Effector memory CD8-positive, alpha-beta T cell (primary cell): ENCODE data around the gene TBCC.
"Not testable (repeated sequence)": the region's sequence is repeated elsewhere in the genome, so short reads cannot be mapped to it uniquely, and the experiment has no call there.

Experiments used
- ATAC-seq: fragments of 150-1000 bp; cut with Tn5 transposase; replicated peaks from 2 replicates; pipeline ENCODE4 v1.10.0; 2021; ENCODE audit warnings: mild to moderate bottlenecking, moderate library complexity
- DNase-seq, 3 experiments: peaks; one replicate each; pipeline ENCODE4 v3.0.0; 2021
- H3K27ac Mint-ChIP-seq, 2 donors: one replicate each; pipeline ENCODE4 v1.8.0; 2022; ENCODE audit warnings: mild to moderate bottlenecking in 2 of 2, mixed read lengths in 2 of 2, moderate library complexity in 2 of 2
- H3K27me3 Mint-ChIP-seq, 2 donors: one replicate each; pipeline ENCODE4 v1.8.0; 2022; ENCODE audit warnings: mixed read lengths in 2 of 2
- H3K36me3 Mint-ChIP-seq: one replicate; pipeline ENCODE4 v1.8.0; 2022; ENCODE audit warnings: mild to moderate bottlenecking, moderate library complexity, mixed read lengths; ENCODE audit not compliant: insufficient read depth
- H3K4me1 Mint-ChIP-seq, 2 donors: one replicate each; pipeline ENCODE4 v1.8.0; 2022; ENCODE audit warnings: low read depth in 2 of 2, mixed read lengths in 2 of 2
- H3K4me3 Mint-ChIP-seq, 2 donors: one replicate each; pipeline ENCODE4 v1.8.0; 2022; ENCODE audit warnings: mild to moderate bottlenecking in 2 of 2, mixed read lengths in 2 of 2, moderate library complexity in 2 of 2
- H3K9me3 Mint-ChIP-seq, 2 donors: one replicate each; pipeline ENCODE4 v1.8.0; 2022; ENCODE audit warnings: mixed read lengths in 2 of 2

The TBCC gene

DNA sequence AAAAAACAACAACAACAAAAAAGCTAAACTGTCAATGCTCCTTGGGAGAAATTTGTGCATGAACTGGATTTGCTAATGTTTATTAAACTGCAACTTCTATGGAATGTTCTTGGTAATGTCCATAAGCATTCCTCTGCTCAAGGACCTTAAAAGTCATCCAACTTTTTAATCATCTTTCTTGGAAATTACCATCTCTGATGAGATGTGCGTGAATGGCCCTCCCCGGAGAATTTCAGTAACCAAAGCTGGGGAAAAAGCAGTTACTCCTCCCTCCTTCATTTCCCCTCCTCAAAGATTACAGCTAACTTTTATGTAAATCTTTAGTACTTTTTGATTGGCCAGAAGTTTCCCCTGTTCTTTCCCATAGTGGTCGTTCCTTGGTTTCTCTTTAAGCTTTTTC is 5.2 kb downstream of the TBCC start:
- no peak overlapping the region for H3K4me3 Mint-ChIP-seq
- no peaks in the 10 kb centered on the region for H3K9me3 Mint-ChIP-seq
- no peak overlapping the region for H3K27ac Mint-ChIP-seq
- no peak for DNase-seq
- peaks cover 17% of the 10 kb centered on the region for H3K36me3 Mint-ChIP-seq
- ATAC-seq: no peak
- no peaks in the 10 kb centered on the region for H3K27me3 Mint-ChIP-seq
- peaks cover 1 to 4% of the 10 kb centered on the region in 2 donors for H3K4me1 Mint-ChIP-seq

DNA sequence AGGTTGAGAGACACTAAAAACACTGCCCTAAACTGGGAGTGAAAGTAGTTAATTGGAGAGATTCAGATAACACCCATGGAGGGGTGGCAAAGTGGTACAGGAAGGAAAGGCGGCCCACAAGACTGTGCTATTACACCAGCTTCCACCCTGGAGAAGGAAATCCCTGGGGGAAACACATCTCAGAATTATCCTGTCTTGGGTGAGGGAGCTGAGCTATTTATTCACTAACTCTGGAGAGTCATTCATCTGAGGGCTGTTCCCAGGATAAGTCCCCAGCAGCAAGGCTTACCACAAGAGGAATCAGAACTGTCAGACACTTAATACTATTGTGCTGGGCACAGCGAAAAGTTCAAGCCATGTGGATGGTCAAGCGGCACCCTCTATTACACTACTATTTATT is 9.9 kb downstream of the TBCC start:
- ATAC-seq: no peak
- Mint-ChIP-seq H3K27me3 (no peaks in the 10 kb centered on the region), H3K27ac (peak overlapping the region in 1 of 2 donors; percentile 84), H3K9me3 (no peaks in the 10 kb centered on the region), H3K4me3 (no peak overlapping the region), H3K36me3 (no peaks in the 10 kb centered on the region), H3K4me1 (no peaks in the 10 kb centered on the region)
- no peak for DNase-seq

DNA sequence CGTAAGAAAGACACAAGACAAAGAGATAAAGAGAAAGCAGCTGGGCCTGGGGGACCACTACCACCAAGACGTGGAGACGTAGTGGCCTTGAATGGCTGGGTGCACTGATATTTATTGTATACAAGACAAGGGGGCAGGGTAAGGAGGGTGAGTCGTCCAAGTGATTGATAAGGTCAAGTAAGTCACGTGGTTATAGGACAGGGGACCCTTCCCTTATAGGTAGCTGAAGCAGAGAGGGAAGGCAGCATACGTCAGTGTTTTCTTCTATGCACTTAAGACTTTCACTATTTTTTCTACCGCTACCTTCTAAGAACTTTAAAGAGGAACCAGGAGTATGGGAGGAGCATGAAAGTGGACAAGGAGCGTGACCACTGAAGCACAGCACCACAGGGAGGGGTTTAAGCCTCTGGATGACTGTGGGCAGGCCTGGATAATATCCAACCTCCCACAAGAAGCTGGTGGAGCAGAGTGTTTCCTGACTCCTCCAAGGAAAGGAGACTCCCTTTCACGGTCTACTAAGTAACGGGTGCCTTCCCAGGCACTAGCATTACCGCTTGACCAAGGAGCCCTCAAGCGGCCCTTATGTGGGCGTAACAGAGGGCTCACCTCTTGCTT is 11.9 kb downstream of the TBCC start:
- not testable (repeated sequence) for DNase-seq

DNA sequence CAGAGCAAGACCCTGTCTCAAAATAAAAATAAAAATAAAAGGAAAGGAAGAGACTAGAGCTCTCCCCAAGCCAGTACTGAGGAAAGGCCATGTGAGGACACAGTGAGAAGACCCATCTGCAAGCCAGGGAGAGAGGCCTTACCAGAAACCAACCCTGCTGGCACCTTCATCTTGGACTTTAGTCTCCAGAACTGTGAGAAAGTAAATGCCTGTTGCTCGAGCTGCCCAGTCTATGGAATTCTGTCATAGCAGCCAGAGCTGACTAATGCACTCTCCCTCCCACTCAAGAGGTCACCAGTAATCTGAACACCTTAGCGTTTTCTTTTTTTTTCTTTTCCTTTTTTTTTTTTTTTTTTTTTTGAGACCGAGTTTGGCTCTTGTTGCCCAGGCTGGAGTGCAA is 16.2 kb downstream of the TBCC start:
- DNase-seq: no peak
- Mint-ChIP-seq H3K36me3 (peaks cover 6% of the 10 kb centered on the region), H3K4me3 (no peak overlapping the region), H3K9me3 (no peaks in the 10 kb centered on the region), H3K27me3 (no peaks in the 10 kb centered on the region), H3K4me1 (peaks cover 18 to 19% of the 10 kb centered on the region in 2 donors), H3K27ac (no peak overlapping the region)
- no peak for ATAC-seq

More for the DNA sequence above, 11.9 kb downstream of the TBCC start:
- ATAC-seq, H3K4me3 Mint-ChIP-seq, H3K36me3 Mint-ChIP-seq, H3K4me1 Mint-ChIP-seq, H3K9me3 Mint-ChIP-seq, H3K27me3 Mint-ChIP-seq: not testable (repeated sequence)
- H3K27ac Mint-ChIP-seq: peak overlapping the region in 1 of 2 donors; percentile 46

DNA sequence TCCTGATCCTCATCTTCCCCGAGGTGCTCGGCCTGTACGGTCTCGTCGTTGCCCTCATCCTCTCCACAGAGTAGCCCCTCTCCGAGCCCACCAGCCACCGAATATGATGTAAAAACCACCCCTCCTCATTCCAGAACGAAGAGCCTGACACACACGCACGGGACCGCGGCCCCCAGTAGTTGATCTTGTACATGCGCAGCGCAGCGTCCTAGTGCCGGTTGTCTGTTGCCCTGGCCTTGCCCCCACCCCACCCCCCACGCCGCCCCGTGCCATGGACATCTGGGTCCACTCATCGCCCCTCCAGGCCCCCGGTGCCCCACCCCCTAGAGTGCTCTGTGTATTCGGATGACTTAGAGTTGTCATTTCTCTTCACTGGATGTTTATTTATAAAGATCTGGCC is 18.3 kb downstream of the TBCC start:
- Mint-ChIP-seq H3K4me3 (peak overlapping the region; percentile 78 to 79), H3K27me3 (no peaks in the 10 kb centered on the region), H3K4me1 (peaks cover 18 to 19% of the 10 kb centered on the region in 2 donors), H3K36me3 (peaks cover 6% of the 10 kb centered on the region), H3K9me3 (no peaks in the 10 kb centered on the region), H3K27ac (peak overlapping the region in 1 of 2 donors; percentile 82)
- DNase-seq (no peak), ATAC-seq (no peak)

DNA sequence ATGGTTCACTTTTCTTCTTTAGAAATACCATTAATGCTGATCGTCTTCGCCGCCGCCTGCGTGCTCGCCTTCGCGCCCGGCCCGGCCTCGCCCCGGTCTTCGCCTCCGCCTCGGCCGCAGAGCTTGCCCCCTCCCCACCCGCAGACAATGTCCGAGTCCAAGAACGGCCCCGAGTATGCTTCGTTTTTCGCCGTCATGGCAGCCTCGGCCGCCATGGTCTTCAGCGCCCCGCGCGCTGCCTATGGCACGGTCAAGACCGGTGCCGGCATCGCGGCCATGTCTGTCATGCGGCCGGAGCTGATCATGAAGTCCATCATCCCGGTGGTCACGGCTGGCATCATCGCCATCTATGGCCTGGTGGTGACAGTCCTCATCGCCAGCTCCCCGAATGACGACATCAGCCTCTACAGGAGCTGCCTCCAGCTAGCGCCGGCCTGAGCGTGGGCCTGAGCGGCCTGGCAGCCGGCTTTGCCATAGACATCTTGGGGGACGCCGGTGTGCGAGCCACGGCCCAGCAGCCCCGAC is 18.8 kb downstream of the TBCC start:
- H3K36me3 Mint-ChIP-seq: peaks cover 6% of the 10 kb centered on the region
- no peak for DNase-seq

DNA sequence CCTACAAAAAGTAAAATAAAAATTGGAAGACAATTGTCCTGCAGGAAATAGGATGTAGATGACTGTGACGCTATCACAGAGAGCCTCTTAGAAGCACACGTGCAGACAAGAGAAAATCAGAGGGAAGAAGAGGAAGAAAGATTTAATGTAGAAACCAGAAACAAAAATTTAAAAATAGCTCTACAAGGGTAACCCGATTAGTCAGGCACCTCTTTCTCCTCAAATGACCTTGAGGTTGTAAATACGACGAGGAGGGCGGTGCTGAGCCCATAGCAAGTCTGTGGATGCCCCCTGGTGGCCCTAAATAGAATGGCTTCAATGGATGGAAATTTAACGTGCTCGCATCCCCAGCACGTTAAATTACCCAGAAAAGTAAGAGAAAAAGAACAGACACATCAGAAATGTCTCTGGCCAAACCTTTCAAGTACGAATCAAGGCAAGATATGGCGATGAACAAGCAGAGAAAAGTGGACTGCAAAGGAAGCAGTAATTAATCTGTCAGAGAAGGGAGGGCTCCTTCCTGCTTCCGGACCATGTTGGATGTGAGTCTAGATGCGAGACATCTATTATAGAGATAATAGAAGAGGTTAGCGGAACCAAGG is 19.3 kb downstream of the TBCC start:
- ATAC-seq (peak; percentile 98), DNase-seq (peak; percentile 61 to 68 (median 65))
- Mint-ChIP-seq H3K36me3 (peaks cover 6% of the 10 kb centered on the region), H3K4me1 (peaks cover 18 to 19% of the 10 kb centered on the region in 2 donors), H3K27me3 (no peaks in the 10 kb centered on the region), H3K27ac (peak overlapping the region; percentile 82 to 89), H3K9me3 (no peaks in the 10 kb centered on the region), H3K4me3 (peak overlapping the region; percentile 78 to 79)

More for the DNA sequence above, 18.8 kb downstream of the TBCC start:
- Mint-ChIP-seq H3K4me1 (peaks cover 18 to 19% of the 10 kb centered on the region in 2 donors), H3K4me3 (peak overlapping the region; percentile 78 to 79), H3K27ac (peak overlapping the region; percentile 82 to 89), H3K9me3 (no peaks in the 10 kb centered on the region), H3K27me3 (no peaks in the 10 kb centered on the region)
- no peak for ATAC-seq

DNA sequence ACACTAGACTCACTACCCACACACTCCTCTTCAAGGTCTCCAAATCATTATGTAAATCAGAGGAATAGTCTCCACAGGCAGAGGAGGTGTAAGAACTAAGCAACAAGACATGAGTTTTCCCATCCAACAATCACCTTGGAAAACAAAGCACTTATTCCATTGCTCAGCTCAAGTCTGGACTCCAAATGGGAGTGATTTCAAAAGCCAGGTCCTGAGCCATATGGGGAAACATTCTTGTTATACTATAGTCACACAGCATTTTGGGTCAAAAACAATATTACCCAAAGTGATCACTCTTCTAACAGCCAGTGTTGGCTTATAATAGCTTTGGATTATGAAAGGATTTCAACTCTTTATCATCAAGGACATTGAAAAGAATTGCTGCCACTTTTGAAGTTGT is 19.9 kb downstream of the TBCC start:
- ATAC-seq: no peak
- H3K27me3 Mint-ChIP-seq: no peaks in the 10 kb centered on the region
- DNase-seq: no peak
- H3K36me3 Mint-ChIP-seq: peaks cover 6% of the 10 kb centered on the region
- H3K4me3 Mint-ChIP-seq: peak overlapping the region; percentile 78 to 79
- H3K9me3 Mint-ChIP-seq: no peaks in the 10 kb centered on the region
- peaks cover 18 to 19% of the 10 kb centered on the region in 2 donors for H3K4me1 Mint-ChIP-seq
- H3K27ac Mint-ChIP-seq: peak overlapping the region; percentile 82 to 89

DNA sequence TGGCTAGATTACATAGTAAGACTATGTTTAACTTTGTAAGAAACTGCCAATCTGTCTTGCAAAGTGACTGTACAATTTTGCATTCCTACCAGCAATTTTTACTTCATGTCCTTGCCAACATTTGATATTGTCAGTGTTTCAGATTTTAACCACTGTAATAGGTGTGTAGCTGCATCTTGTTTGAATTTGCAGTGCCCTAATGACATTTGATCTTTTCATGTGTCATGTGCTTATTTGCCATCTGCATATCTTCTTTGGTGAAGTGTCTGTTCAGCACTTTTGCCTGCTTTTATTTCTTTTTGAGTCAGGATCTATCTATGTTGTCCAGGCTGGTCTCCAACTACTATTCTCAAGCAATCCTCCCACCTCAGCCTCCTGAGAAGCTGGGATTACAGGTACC is 21.1 kb downstream of the TBCC start:
- Mint-ChIP-seq H3K4me3 (no peak overlapping the region), H3K36me3 (peaks cover 6% of the 10 kb centered on the region), H3K4me1 (peaks cover 18 to 19% of the 10 kb centered on the region in 2 donors), H3K9me3 (no peaks in the 10 kb centered on the region), H3K27me3 (peaks cover 0 to 9% of the 10 kb centered on the region in 2 donors), H3K27ac (peak overlapping the region in 1 of 2 donors; percentile 49)
- no peak for DNase-seq
- ATAC-seq: no peak

DNA sequence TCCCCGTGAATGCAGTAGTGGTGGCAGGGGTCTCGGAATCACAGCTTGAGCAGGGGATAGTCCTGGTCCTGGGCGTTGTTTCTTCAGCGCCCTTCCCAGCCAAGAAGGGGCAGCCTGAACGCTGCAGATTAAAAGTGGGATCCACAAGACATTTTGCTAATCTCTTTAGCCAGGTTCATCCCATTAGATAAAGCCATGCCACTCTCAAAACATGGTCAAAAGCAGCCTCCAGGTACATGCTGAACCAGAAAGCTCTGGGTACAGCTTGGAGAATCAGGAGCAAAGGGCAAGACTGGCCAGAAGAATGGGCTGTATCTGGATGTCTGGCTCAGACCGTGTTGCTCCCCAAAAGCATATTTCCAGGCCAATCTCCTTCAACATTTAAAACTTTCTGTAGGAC is 23.4 kb downstream of the TBCC start, which contains the start of gene PRPH2:
Gene PRPH2, minus strand, starts transcription at position 101 of the 400 bp plus-strand sequence. CDS start 263 bp downstream, outside the sequence.
- peaks cover 16 to 18% of the 10 kb centered on the region in 2 donors for H3K4me1 Mint-ChIP-seq

DNA sequence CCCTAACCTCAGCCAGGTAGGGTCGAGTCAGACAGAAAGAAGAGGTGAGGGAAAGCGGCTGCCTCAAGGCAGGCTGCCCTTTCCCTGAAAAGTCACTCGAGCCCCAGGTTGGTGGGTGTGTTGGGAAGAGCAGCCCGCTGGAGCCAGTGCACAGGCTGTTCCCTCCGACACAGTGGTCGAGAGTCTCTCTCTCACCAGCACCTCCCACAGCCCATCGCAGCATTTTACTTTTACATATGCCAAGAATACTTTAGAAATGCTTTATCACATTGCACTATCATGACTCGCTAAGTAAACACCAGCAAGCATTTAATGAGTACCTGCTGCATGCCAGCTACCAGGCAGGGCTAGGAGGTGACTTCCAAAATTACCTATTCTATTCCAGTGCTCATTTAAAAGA is 25.2 kb downstream of the TBCC start:
- H3K27me3 Mint-ChIP-seq: peaks cover 0 to 9% of the 10 kb centered on the region in 2 donors
- peaks cover 0 to under 1% of the 10 kb centered on the region in 2 donors for H3K4me1 Mint-ChIP-seq
- no peak for DNase-seq
- H3K36me3 Mint-ChIP-seq: no peaks in the 10 kb centered on the region
- no peak overlapping the region for H3K4me3 Mint-ChIP-seq
- no peak for ATAC-seq
- no peaks in the 10 kb centered on the region for H3K9me3 Mint-ChIP-seq
- H3K27ac Mint-ChIP-seq: no peak overlapping the region

More for the DNA sequence above, 23.4 kb downstream of the TBCC start, which contains the start of gene PRPH2:
- H3K27ac Mint-ChIP-seq: peak within 1 kb of the TSS in 1 of 2 donors; percentile 82
- ATAC-seq: no peak
- H3K9me3 Mint-ChIP-seq: no peaks in the 10 kb centered on the region
- peaks cover 3% of the 10 kb centered on the region for H3K36me3 Mint-ChIP-seq
- H3K4me3 Mint-ChIP-seq: no peak within 1 kb of the TSS
- H3K27me3 Mint-ChIP-seq: peaks cover 0 to 9% of the 10 kb centered on the region in 2 donors
- DNase-seq: no peak

DNA sequence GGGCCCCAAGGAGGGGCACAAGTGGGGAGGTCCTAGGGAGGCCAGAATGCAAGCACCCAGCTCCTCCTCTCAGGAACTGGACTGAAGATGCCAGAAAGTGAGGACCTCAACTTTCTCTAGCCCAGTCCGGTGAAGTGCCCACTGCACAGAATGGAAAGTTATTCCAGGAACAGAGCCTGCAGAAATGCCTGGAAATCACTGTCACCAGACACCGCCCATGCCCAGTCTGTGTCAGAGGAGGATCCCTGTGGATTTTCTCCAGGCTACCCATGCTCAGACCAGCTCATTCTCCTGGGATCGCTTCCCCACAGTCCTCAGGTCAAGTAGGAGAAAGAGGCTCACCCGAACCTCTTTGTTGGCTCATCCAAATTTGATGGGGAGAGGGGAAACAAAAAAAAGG is 30.0 kb downstream of the TBCC start:
- no peak for ATAC-seq
- no peaks in the 10 kb centered on the region for H3K9me3 Mint-ChIP-seq
- DNase-seq: no peak
- H3K36me3 Mint-ChIP-seq: no peaks in the 10 kb centered on the region
- no peak overlapping the region for H3K4me3 Mint-ChIP-seq
- H3K4me1 Mint-ChIP-seq: no peaks in the 10 kb centered on the region
- no peak overlapping the region for H3K27ac Mint-ChIP-seq
- H3K27me3 Mint-ChIP-seq: peaks cover 0 to 10% of the 10 kb centered on the region in 2 donors

DNA sequence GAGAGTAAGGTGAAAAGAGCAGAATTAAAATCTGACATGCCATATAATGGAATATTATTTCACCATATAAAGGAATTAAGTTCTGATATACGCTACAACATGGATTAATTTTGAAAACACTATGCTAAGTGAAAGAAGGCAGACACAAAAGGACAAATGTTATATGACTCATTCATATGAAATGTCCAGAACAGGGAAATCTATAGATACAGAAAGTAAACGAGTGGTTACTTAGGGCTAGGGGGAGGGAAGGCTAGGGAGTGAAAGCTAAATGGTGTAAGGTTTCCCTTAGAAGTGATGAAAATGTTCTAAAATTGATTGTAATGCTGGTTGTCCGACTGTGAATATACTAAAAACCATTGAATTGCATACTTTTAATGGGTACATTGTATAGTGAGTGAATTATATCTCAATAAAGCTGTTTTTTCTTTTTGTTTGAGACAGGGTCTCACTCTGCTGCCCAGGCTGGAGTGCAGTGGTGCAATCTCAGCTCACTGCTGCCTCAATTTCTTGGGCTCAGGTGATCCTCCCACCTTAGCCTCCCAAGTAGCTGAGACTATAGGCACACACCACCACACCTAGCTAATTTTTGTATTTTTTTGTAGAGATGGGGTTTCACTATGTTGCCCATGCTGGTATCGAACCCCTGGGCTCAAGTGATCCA is 31.7 kb downstream of the TBCC start:
- Mint-ChIP-seq H3K36me3 (no peaks in the 10 kb centered on the region), H3K4me1 (no peaks in the 10 kb centered on the region), H3K4me3 (no peak overlapping the region), H3K9me3 (no peaks in the 10 kb centered on the region), H3K27me3 (peaks cover 0 to 5% of the 10 kb centered on the region in 2 donors), H3K27ac (no peak overlapping the region)
- ATAC-seq (no peak), DNase-seq (no peak)
